NCI-H146 (cell line): Measurements from ENCODE around the gene FUT9.

Experiments used
- DNase-seq: peaks from one replicate; lab custom pipeline; 2025; lab: John Stamatoyannopoulos, UW

FUT9 gene

GRCh38 chr6:96073555-96073954, 57.8 kb downstream of the FUT9 start:
- no peak for DNase-seq

- DNase-seq = no peak
These were observed 58.2 kb downstream of the FUT9 start for GRCh38 chr6:96074006-96074405.

GRCh38 chr6:96075826-96076225, 60.1 kb downstream of the FUT9 start:
- DNase-seq = no peak

GRCh38 chr6:96086745-96087144, 71.0 kb downstream of the FUT9 start:
- peak; percentile 7 for DNase-seq

GRCh38 chr6:96089173-96089572, 73.4 kb downstream of the FUT9 start:
- DNase-seq = no peak

- DNase-seq = no peak
These were observed 78.3 kb downstream of the FUT9 start for GRCh38 chr6:96094077-96094476.

GRCh38 chr6:96099069-96099468, 83.3 kb downstream of the FUT9 start:
- DNase-seq = no peak

- no peak for DNase-seq
These were observed 85.8 kb downstream of the FUT9 start for GRCh38 chr6:96101564-96101963.

GRCh38 chr6:96104910-96105309, 89.1 kb downstream of the FUT9 start:
- no peak for DNase-seq

GRCh38 chr6:96110878-96111277, 95.1 kb downstream of the FUT9 start:
- DNase-seq = no peak

- DNase-seq = no peak
These were observed 100.9 kb downstream of the FUT9 start for GRCh38 chr6:96116674-96117073.

- no peak for DNase-seq
These were observed 109.0 kb downstream of the FUT9 start for GRCh38 chr6:96124778-96125177.

GRCh38 chr6:96138406-96138805, 122.6 kb downstream of the FUT9 start:
- no peak for DNase-seq

GRCh38 chr6:96142142-96142541, 126.4 kb downstream of the FUT9 start:
- no peak for DNase-seq

GRCh38 chr6:96150431-96150830, 134.7 kb downstream of the FUT9 start:
- no peak for DNase-seq

- no peak for DNase-seq
These were observed 135.9 kb downstream of the FUT9 start for GRCh38 chr6:96151707-96152106.

- no peak for DNase-seq
These were observed 136.4 kb downstream of the FUT9 start for GRCh38 chr6:96152114-96152708.

- DNase-seq = no peak
These were observed 138.0 kb downstream of the FUT9 start for GRCh38 chr6:96153775-96154174.

GRCh38 chr6:96156425-96156824, 140.7 kb downstream of the FUT9 start:
- DNase-seq = no peak

GRCh38 chr6:96157018-96157565, 141.3 kb downstream of the FUT9 start:
- no peak for DNase-seq

- no peak for DNase-seq
These were observed 146.9 kb downstream of the FUT9 start for GRCh38 chr6:96162711-96163120.

GRCh38 chr6:96164802-96165201, 149.0 kb downstream of the FUT9 start:
- DNase-seq = no peak

GRCh38 chr6:96171112-96171511, 155.3 kb downstream of the FUT9 start:
- no peak for DNase-seq

GRCh38 chr6:96184798-96185197, 169.0 kb downstream of the FUT9 start:
- no peak for DNase-seq
